DND-41 (cell line): ENCODE results near the gene CDRT15L2.
"Not testable (repeated sequence)": the region's sequence is repeated elsewhere in the genome, so short reads cannot be mapped to it uniquely, and the experiment has no call there.

Experiments used
- CTCF ChIP-seq: IDR thresholded peaks from 2 replicates; pipeline ENCODE4 v1.5.1; 2012; ENCODE audit warnings: borderline replicate concordance, low read length, moderate library complexity, mild to moderate bottlenecking; ENCODE audit not compliant: poor library complexity, severe bottlenecking; ENCODE audit errors: extremely low read depth
- EZH2 ChIP-seq: IDR thresholded peaks from 3 replicates; pipeline ENCODE4 v1.6.1; 2012; ENCODE audit warnings: borderline replicate concordance, low read depth, mild to moderate bottlenecking, moderate library complexity, low read length, inconsistent platforms; ENCODE audit not compliant: severe bottlenecking

- not testable (repeated sequence) for TF ChIP-seq CTCF, EZH2
Observed at GRCh38 chr17:20583891-20584577, 4.5 kb downstream of the CDRT15L2 start.
